GM18868 (cell line): ENCODE results near the gene CPB1.
"Not testable (repeated sequence)": the region's sequence is repeated elsewhere in the genome, so short reads cannot be mapped to it uniquely, and the experiment has no call there.

Experiments
- ATAC-seq: cut with Tn5 transposase; IDR thresholded peaks from one replicate; pipeline ENCODE4 v1.9.1; 2021; ENCODE audit warnings: mild to moderate bottlenecking, moderate library complexity; ENCODE audit not compliant: unreplicated experiment

Gene CPB1

GRCh38 chr3:148827585-148827984, at the start of gene CPB1:
Gene CPB1 (plus strand): TSS chr3:148827811. CDS start chr3:148827824, 13 bp downstream.
- ATAC-seq, result no peak

GRCh38 chr3:148778926-148779325, 48.7 kb upstream of the CPB1 start:
- no peak for ATAC-seq

GRCh38 chr3:148785026-148785425, 42.6 kb upstream of the CPB1 start:
- not testable (repeated sequence) for ATAC-seq

GRCh38 chr3:148786159-148786558, 41.5 kb upstream of the CPB1 start:
- ATAC-seq, result not testable (repeated sequence)

GRCh38 chr3:148789146-148789545, 38.5 kb upstream of the CPB1 start:
- ATAC-seq, result no peak

- no peak for ATAC-seq
Measured at GRCh38 chr3:148789906-148790305, 37.7 kb upstream of the CPB1 start.

GRCh38 chr3:148790370-148790769, 37.2 kb upstream of the CPB1 start:
- ATAC-seq, result no peak

- ATAC-seq, result no peak
Measured at GRCh38 chr3:148790851-148791735, 36.5 kb upstream of the CPB1 start.

GRCh38 chr3:148791920-148792319, 35.7 kb upstream of the CPB1 start:
- ATAC-seq, result no peak

- ATAC-seq, result no peak
Measured at GRCh38 chr3:148792516-148792915, 35.1 kb upstream of the CPB1 start.

- ATAC-seq, result no peak
Measured at GRCh38 chr3:148796799-148797198, 30.8 kb upstream of the CPB1 start.

- ATAC-seq, result no peak
Measured at GRCh38 chr3:148797795-148798194, 29.8 kb upstream of the CPB1 start.

- ATAC-seq, result no peak
Measured at GRCh38 chr3:148800414-148800813, 27.2 kb upstream of the CPB1 start.

- ATAC-seq, result no peak
Measured at GRCh38 chr3:148809835-148810234, 17.8 kb upstream of the CPB1 start.

GRCh38 chr3:148815316-148816110, 12.1 kb upstream of the CPB1 start:
- no peak for ATAC-seq

- ATAC-seq, result no peak
Measured at GRCh38 chr3:148816427-148816826, 11.2 kb upstream of the CPB1 start.

GRCh38 chr3:148816981-148817525, 10.6 kb upstream of the CPB1 start:
- no peak for ATAC-seq

GRCh38 chr3:148820361-148821245, 7.0 kb upstream of the CPB1 start:
- ATAC-seq, result no peak

GRCh38 chr3:148823026-148823425, 4.6 kb upstream of the CPB1 start:
- ATAC-seq, result no peak

GRCh38 chr3:148825476-148825875, 2.1 kb upstream of the CPB1 start:
- no peak for ATAC-seq
